ENCODE results near the gene MATCAP1. TPM values are rescaled to one million over a fixed set of nuclear protein-coding genes. Genes with fewer than 3 reads are reported as not detected.

Gene MATCAP1
- polyA plus RNA-seq, 1 of the 3 experiments (the other 2 are of a cell fraction), result 68.5 TPM

GRCh38 chr16:67157106-67157748, 26.5 kb downstream of the MATCAP1 start:
- DNase-seq, result no peak
- H4K20me1 ChIP-seq (ENCODE audit: insufficient read depth), result peaks cover 26% of the 10 kb centered on the region
- 87% methylated on average over 7 of the region's 7 CpGs for WGBS (ENCODE audit: low lambda C conversion rate)

More at GRCh38 chr16:67157106-67157748, 26.5 kb downstream of the MATCAP1 start:
- POLR2A ChIA-PET, result interaction anchor here (1.4 kb wide), 1 partner anchor 140 kb away, joined by 3 read pairs; no protein-coding TSS in a partner anchor
- CTCF ChIA-PET, result interaction anchor here (1.0 to 14.2 kb wide), 8 partner anchors 12 to 262 kb away, joined by 3 to 470 read pairs (median 8); partner anchors contain the start of genes CBFB and NOL3
- Histone ChIP-seq H3K9me3 (no peaks in the 10 kb centered on the region), H3K4me2 (no peak overlapping the region), H3K4me3 (ENCODE audit: low read depth in 2 of 2, low read length in 1 of 2) (no peak overlapping the region), H3K36me3 (replicated peaks in 1 of 2; ENCODE audit: control insufficient read depth in 1 of 2, insufficient read depth in 2 of 2, low read length in 1 of 2) (peaks cover 0 to 4% of the 10 kb centered on the region in 2 experiments), H3K27ac (ENCODE audit: low read depth in 2 of 2, low read length in 1 of 2) (no peak overlapping the region), H3K79me2 (ENCODE audit: insufficient read depth) (no peaks in the 10 kb centered on the region), H3K4me1 (ENCODE audit: control insufficient read depth in 1 of 2, insufficient read depth in 2 of 2, low read depth in 1 of 2, low read length in 1 of 2) (peaks cover 4 to 17% of the 10 kb centered on the region in 2 experiments; a peak in 1 of 4 replicates), H2AFZ (ENCODE audit: low read depth) (no peak overlapping the region), H3K9me2 (no peaks in the 10 kb centered on the region), H3K9ac (no peak overlapping the region), H3F3A (replicated peaks; ENCODE audit: insufficient read depth) (peaks cover 10% of the 10 kb centered on the region), H3K27me3 (ENCODE audit: insufficient read depth) (no peaks in the 10 kb centered on the region)
- no peak for TF ChIP-seq FOSL2 (IDR thresholded peaks at IDR 0.05; ENCODE audit: borderline replicate concordance, low read depth)
- TF ChIP-seq GATA2 (CRISPR knock-in tag; IDR thresholded peaks at IDR 0.05), result no peak
- no peak for TF ChIP-seq PBX3 (IDR thresholded peaks at IDR 0.05)
- no peak for TF ChIP-seq MXI1 (IDR thresholded peaks at IDR 0.05; ENCODE audit: low read depth, low read length)
- TF ChIP-seq FOXM1 (IDR thresholded peaks at IDR 0.05; ENCODE audit: low read depth), result no peak
- no peak for TF ChIP-seq USF2 (IDR thresholded peaks at IDR 0.05; ENCODE audit: borderline replicate concordance, low read depth, low read length)
- TF ChIP-seq EP300 (IDR thresholded peaks at IDR 0.05; ENCODE audit: borderline replicate concordance in 1 of 2, low read depth in 1 of 2, low read length in 1 of 2), result no peak
- no peak for TF ChIP-seq ELF1 (IDR thresholded peaks at IDR 0.05)
- TF ChIP-seq ZBTB33 (IDR thresholded peaks at IDR 0.05; ENCODE audit: borderline replicate concordance, low read depth), result no peak
- TF ChIP-seq NFIC (IDR thresholded peaks at IDR 0.05; ENCODE audit: borderline replicate concordance), result no peak
- TF ChIP-seq POLR2AphosphoS5 (IDR thresholded peaks at IDR 0.05; ENCODE audit: low read depth, low read length), result no peak
- no peak for TF ChIP-seq EZH2phosphoT487 (IDR thresholded peaks at IDR 0.05; ENCODE audit: borderline replicate concordance, low read depth)
- no peak for TF ChIP-seq MAX (IDR thresholded peaks at IDR 0.05; ENCODE audit: low read depth)
- no peak for TF ChIP-seq TEAD4 (IDR thresholded peaks at IDR 0.05; ENCODE audit: borderline replicate concordance, insufficient read depth)

Measured in SK-N-SH (cell line).